ENCODE data around the gene F8.
"Not testable (repeated sequence)": the region's sequence is repeated elsewhere in the genome, so short reads cannot be mapped to it uniquely, and the experiment has no call there.

Gene F8

GRCh38 chrX:154868522-154868921 lies 154.0 kb downstream of the F8 start:
- not testable (repeated sequence) for DNase-seq

GRCh38 chrX:154855256-154855655 lies 167.3 kb downstream of the F8 start:
- no peak for DNase-seq

DNA sequence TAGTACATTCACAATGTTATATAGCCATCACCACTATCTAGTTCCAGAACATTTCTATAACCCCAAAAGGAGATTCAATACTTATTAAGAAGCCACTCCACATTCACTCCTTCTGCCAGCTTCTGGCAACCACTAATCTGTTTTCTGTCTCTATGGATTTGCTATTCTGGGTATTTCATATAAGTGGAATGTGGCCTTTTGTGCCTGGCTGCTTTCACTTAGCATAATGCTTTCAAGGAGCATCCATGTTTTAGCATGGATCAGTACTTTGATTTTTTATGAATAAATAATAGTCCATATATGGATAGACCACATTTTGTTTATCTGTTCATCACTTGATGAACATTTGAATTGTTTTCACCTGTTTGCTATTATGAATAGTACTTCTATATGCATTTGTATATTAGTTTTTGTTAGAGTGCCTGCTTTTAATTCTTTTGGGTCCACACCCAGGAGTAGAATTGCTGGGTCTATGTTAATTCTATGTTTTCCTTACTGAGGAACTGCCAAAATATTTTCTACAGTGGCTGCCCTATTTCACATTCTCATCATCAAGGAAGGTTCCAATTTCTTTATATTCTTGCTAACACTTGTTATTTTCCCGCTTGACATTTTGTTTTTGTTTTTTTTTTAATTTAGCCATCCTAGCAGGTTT lies 171.4 kb downstream of the F8 start:
- DNase-seq = no peak

DNA sequence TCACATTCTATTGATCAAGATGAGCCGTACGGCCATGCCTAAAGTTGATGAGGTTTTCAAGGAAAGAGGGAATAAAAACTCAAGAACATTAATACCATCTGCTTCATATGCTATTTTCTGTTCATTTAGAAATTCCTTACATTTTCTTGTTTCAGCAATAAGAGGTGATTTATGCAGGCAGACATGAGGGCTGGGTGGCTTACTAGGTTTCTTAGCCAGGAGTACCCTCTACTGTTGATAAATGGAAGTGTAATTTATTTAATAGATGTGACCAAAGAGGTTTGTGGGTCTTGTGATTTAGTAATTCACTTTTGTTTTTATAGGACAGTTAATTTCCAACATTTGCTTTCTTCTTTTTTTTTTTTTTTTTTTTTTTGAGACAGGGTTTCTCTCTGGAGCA lies 181.7 kb downstream of the F8 start:
- DNase-seq = peak; percentile 30

GRCh38 chrX:154836163-154836562 lies 186.4 kb downstream of the F8 start:
- no peak for DNase-seq

GRCh38 chrX:154834562-154834961 lies 188.0 kb downstream of the F8 start, which contains the start of gene SMIM9:
SMIM9 (minus strand) TSS chrX:154834662; CDS start chrX:154830856, 3,806 bp downstream.
- no peak for DNase-seq

- DNase-seq = no peak
These were observed 188.7 kb downstream of the F8 start for GRCh38 chrX:154833746-154834274.

GRCh38 chrX:154829926-154830442 lies 192.5 kb downstream of the F8 start:
- no peak for DNase-seq

DNA sequence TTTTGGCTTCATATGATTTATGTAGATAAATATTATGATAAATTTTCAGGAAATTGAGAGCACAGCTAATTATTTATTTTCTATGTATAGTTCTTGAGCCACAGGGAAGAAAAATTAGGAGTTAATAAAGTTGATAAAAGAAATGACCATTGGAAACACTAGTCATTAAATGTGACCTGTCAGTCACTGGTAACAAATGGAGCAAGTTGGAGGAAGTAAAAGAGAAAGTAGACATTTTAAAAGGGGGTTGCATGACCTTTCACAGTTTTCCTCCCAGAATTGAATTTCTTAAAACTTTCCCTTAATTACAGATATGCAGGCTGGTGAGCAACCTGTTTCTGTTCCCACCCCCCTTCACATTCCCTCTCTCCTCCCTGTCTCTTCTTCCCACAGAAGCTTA lies 193.4 kb downstream of the F8 start:
- no peak for DNase-seq

DNA sequence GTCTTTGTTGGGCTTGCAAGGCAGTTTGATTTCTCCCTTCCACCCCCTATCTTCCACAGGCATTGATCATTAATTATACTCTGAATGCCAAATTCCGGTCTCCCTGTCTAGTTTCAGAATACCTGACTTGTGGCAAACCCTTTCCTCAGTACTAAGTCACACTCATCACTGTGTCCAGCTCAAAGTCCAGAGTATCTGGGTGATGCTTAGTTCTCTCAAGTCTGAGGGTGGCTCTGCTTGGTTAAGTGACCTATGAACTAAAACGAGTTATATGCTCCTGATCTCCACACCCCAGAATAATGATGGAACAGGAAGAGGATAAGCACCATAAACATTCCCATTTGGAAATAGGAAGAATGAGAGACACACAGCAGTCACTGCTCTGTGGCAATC lies 194.5 kb downstream of the F8 start:
- DNase-seq = no peak

- DNase-seq = peak; percentile 23
These were observed 195.1 kb downstream of the F8 start for GRCh38 chrX:154827194-154828015.

- DNase-seq = not testable (repeated sequence)
These were observed 196.9 kb downstream of the F8 start for GRCh38 chrX:154825586-154825985.

DNA sequence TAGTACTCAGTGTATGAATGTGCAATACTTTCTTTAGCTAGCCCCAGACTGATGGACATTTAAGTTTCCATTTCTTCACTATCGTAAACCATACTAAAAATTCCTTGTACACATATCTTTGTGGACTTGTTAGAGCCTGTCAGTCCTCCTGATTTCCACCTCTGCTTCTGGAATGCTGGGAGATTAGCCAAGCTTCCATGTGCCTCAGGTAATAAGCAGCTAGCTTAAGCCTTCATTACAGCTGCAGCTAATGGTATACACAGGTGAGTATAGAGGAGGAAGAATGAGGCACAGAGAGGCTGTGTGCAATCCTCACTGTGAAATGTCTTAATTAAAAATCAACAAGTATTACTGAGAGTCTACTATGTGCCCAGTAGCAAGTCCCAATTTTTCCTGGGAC lies 197.9 kb downstream of the F8 start:
- DNase-seq = no peak

GRCh38 chrX:154822029-154822428 lies 200.5 kb downstream of the F8 start:
- no peak for DNase-seq

DNA sequence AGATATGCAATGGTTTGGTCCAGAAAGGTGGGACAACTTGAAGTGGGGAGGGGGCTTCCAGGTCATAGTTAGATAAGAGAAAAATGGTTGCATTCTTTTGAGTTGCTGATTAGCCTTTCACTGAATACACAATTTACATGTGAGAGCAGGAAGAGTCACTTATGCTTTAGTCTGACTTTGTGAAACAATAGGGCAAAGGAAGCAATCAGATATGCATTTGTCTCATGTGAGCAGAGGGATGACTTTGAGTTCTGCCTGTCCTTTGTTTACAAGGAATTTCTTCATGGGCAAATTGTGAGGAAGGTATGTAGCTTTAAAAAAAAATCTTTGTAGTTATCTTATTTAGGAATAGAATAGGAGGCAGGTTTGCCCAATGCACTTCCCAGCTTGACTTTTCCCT lies 201.0 kb downstream of the F8 start:
- no peak for DNase-seq

GRCh38 chrX:154819771-154820341 lies 202.7 kb downstream of the F8 start:
- DNase-seq = no peak

- no peak for DNase-seq
These were observed 203.4 kb downstream of the F8 start for GRCh38 chrX:154818916-154819770.

- DNase-seq = not testable (repeated sequence)
These were observed 205.4 kb downstream of the F8 start for GRCh38 chrX:154817048-154817618.

- not testable (repeated sequence) for DNase-seq
These were observed 206.1 kb downstream of the F8 start for GRCh38 chrX:154816326-154816898.

DNA sequence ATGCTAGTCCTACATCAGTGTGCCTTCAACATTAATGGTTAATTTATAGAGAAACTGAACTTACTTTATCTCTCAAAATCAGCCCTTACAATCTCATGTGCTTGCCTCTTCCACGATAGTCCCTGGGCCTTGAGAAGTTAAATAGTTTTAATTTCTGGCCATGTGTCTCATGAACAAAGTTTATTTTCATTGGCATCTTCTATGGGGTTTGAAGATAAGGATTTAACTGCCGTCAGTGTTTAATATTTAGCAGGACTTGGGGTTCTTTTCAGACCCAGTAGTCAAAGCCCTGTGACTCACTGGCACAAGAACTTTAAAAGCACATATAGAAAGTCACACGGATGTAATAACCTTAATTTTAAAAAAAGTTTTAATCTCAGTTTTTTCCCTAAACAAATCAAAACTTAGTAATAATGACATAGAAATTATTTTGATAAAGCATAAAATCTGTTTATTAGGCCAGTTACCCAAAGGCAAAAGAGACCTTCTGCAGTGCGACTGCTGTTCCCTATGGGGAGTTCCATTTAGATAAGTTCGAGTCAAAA lies 207.2 kb downstream of the F8 start:
- DNase-seq = no peak

- no peak for DNase-seq
These were observed 208.7 kb downstream of the F8 start for GRCh38 chrX:154813801-154814200.

All from central memory CD4-positive, alpha-beta T cell (primary cell).